Fibroblast of lung (primary cell): ENCODE data around the gene RGS8.

Experiments used
- CTCF ChIP-seq, 2 donors: IDR thresholded peaks in 1 of 2; conservative IDR thresholded peaks in 1 of 2; 1 replicate in 1 of 2; 2 replicates in 1 of 2; pipeline ENCODE4 v1.5.1; 2011 to 2012; ENCODE audit warnings: low read length in 2 of 2, control low read depth in 1 of 2, inconsistent platforms in 1 of 2, low read depth in 1 of 2, mild to moderate bottlenecking in 1 of 2
- EZH2 ChIP-seq: IDR thresholded peaks from 2 replicates; pipeline ENCODE4 v1.5.1; 2012; ENCODE audit warnings: low read length, control low read depth, mild to moderate bottlenecking; ENCODE audit errors: missing control alignments

- no peak for TF ChIP-seq CTCF (conservative IDR thresholded peaks at IDR 0.05 in 1 of 2, IDR thresholded peaks at IDR 0.05 in 1 of 2; ENCODE audit: low read depth in 1 of 2, low read length in 2 of 2)
- no peak for TF ChIP-seq EZH2
These were observed 9.8 kb downstream of the RGS8 start for GRCh38 chr1:182674346-182675246.
